ENCODE measurements around the gene PCBP3. TPM values are rescaled to one million over a fixed set of nuclear protein-coding genes. Genes with fewer than 3 reads are reported as not detected.

Gene PCBP3
- total RNA-seq, 1 donor from 2014 or later: 7.6 TPM

GRCh38 chr21:45945868-45946210 lies 302.3 kb downstream of the PCBP3 start:
- H3K36me3 Mint-ChIP-seq (ENCODE audit: unreplicated experiment): no peaks in the 10 kb centered on the region
- H3K27ac Mint-ChIP-seq (ENCODE audit: unreplicated experiment): no peak overlapping the region
- DNase-seq (ENCODE audit: extremely low spot score, unreplicated experiment): no peak
- no peaks in the 10 kb centered on the region for H3K9me3 Mint-ChIP-seq (ENCODE audit: unreplicated experiment)
- H3K4me3 Mint-ChIP-seq (ENCODE audit: unreplicated experiment): no peak overlapping the region
- H3K4me1 Mint-ChIP-seq (ENCODE audit: unreplicated experiment): peaks cover 21% of the 10 kb centered on the region
- TF ChIP-seq, protein P1, sequence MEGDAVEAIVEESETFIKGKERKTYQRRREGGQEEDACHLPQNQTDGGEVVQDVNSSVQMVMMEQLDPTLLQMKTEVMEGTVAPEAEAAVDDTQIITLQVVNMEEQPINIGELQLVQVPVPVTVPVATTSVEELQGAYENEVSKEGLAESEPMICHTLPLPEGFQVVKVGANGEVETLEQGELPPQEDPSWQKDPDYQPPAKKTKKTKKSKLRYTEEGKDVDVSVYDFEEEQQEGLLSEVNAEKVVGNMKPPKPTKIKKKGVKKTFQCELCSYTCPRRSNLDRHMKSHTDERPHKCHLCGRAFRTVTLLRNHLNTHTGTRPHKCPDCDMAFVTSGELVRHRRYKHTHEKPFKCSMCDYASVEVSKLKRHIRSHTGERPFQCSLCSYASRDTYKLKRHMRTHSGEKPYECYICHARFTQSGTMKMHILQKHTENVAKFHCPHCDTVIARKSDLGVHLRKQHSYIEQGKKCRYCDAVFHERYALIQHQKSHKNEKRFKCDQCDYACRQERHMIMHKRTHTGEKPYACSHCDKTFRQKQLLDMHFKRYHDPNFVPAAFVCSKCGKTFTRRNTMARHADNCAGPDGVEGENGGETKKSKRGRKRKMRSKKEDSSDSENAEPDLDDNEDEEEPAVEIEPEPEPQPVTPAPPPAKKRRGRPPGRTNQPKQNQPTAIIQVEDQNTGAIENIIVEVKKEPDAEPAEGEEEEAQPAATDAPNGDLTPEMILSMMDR (IDR thresholded peaks at IDR 0.05): no peak
- H3K27me3 Mint-ChIP-seq (ENCODE audit: unreplicated experiment): peaks cover 3% of the 10 kb centered on the region

GRCh38 chr21:45947296-45947695 lies 303.8 kb downstream of the PCBP3 start:
- no peaks in the 10 kb centered on the region for H3K9me3 Mint-ChIP-seq (ENCODE audit: unreplicated experiment)
- no peak for DNase-seq (ENCODE audit: extremely low spot score, unreplicated experiment)
- no peaks in the 10 kb centered on the region for H3K36me3 Mint-ChIP-seq (ENCODE audit: unreplicated experiment)
- no peak overlapping the region for H3K27ac Mint-ChIP-seq (ENCODE audit: unreplicated experiment)
- peaks cover 3% of the 10 kb centered on the region for H3K27me3 Mint-ChIP-seq (ENCODE audit: unreplicated experiment)
- no peak overlapping the region for H3K4me3 Mint-ChIP-seq (ENCODE audit: unreplicated experiment)
- TF ChIP-seq, protein P1 (IDR thresholded peaks at IDR 0.05): no peak
- H3K4me1 Mint-ChIP-seq (ENCODE audit: unreplicated experiment): peaks cover 25% of the 10 kb centered on the region

- Mint-ChIP-seq H3K36me3 (ENCODE audit: unreplicated experiment) (no peaks in the 10 kb centered on the region), H3K27ac (ENCODE audit: unreplicated experiment) (no peak overlapping the region), H3K27me3 (ENCODE audit: unreplicated experiment) (peaks cover 3% of the 10 kb centered on the region), H3K4me1 (ENCODE audit: unreplicated experiment) (peaks cover 26% of the 10 kb centered on the region), H3K4me3 (ENCODE audit: unreplicated experiment) (no peak overlapping the region), H3K9me3 (ENCODE audit: unreplicated experiment) (no peaks in the 10 kb centered on the region)
- TF ChIP-seq, protein P1 (IDR thresholded peaks at IDR 0.05): no peak
- no peak for DNase-seq (ENCODE audit: extremely low spot score, unreplicated experiment)
Observed at GRCh38 chr21:45947716-45948255, 304.3 kb downstream of the PCBP3 start.

GRCh38 chr21:45948576-45949141 lies 305.1 kb downstream of the PCBP3 start:
- Mint-ChIP-seq H3K27me3 (ENCODE audit: unreplicated experiment) (peaks cover 3% of the 10 kb centered on the region), H3K27ac (ENCODE audit: unreplicated experiment) (no peak overlapping the region), H3K4me3 (ENCODE audit: unreplicated experiment) (no peak overlapping the region), H3K9me3 (ENCODE audit: unreplicated experiment) (no peaks in the 10 kb centered on the region), H3K36me3 (ENCODE audit: unreplicated experiment) (no peaks in the 10 kb centered on the region), H3K4me1 (ENCODE audit: unreplicated experiment) (peaks cover 34% of the 10 kb centered on the region)
- TF ChIP-seq, protein P1 (IDR thresholded peaks at IDR 0.05): no peak
- DNase-seq (ENCODE audit: extremely low spot score, unreplicated experiment): no peak

DNA sequence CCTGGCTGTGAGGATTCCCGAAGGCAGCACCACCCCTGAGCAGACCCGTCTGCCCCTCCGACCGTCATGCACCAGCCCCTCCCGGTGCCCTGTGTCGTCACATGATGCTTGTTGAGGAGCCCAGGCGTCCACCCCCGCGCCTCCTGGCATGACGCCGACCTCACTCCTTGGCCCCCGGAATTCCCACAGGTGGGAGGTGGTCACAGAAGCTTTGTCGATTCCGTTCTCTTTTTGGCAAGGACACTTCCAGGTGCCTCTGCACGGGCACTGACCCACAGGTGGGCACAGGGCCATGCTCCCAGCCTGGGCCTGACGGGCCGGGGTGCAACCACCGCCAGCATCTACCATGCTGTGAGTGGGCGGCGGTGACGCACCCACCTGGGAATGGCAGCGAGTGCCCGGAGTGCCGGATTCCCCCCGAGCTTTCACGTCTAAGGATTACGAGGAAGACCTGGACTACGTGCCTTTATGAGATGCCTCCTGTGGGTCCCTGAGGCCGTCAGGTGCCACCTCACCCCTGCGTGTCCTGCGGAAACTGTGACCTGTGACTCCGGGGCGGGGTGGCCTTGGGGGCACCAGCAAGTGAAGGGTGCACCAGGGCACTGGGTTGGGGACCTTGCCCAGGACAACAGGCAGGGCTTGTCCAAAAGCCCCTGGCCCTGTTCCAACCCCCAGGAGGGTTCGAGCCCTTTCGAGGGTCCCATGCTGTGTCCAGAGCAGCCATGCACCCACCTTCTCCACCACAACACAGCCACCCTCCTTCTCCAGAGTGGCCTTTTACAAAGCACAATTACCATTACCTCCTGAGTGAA lies 306.6 kb downstream of the PCBP3 start:
- H3K9me3 Mint-ChIP-seq (ENCODE audit: unreplicated experiment): no peaks in the 10 kb centered on the region
- no peak overlapping the region for H3K4me3 Mint-ChIP-seq (ENCODE audit: unreplicated experiment)
- H3K4me1 Mint-ChIP-seq (ENCODE audit: unreplicated experiment): peaks cover 46% of the 10 kb centered on the region
- DNase-seq (ENCODE audit: extremely low spot score, unreplicated experiment): no peak
- H3K36me3 Mint-ChIP-seq (ENCODE audit: unreplicated experiment): no peaks in the 10 kb centered on the region
- peaks cover 3% of the 10 kb centered on the region for H3K27me3 Mint-ChIP-seq (ENCODE audit: unreplicated experiment)
- H3K27ac Mint-ChIP-seq (ENCODE audit: unreplicated experiment): no peak overlapping the region
- TF ChIP-seq, protein P1 (IDR thresholded peaks at IDR 0.05): no peak
